K562 (cell line): ENCODE data around the gene METTL25B. TPM values are rescaled to one million over a fixed set of nuclear protein-coding genes. Genes with fewer than 3 reads are reported as not detected.

Source experiments
- ATAC-seq: fragments of 200-7000 bp; cut with Tn5 transposase; 3 replicates; pipeline ENCODE4 v1.9.1; 2020; ENCODE audit warnings: moderate library complexity
- BruUV-seq: library from RNA; stranded (reverse); fragments of 400-500 nt; replicated peaks from 2 replicates; lab custom pipeline; 2021; lab: Mats Ljungman, UMichigan
- CTCF ChIA-PET: fragments of 300-600 bp; formaldehyde crosslinking; extraction: SDS; loops from one replicate; lab custom pipeline; 2021; ENCODE audit warnings: low intra/inter-chr PET ratio; lab: Yijun Ruan, JAX
- POLR2A ChIA-PET: fragments of 300-600, 350-650 bp; sonication (Branson Sonifier 250); formaldehyde crosslinking; extraction: SDS; loops from one replicate; lab custom pipeline; 2021; ENCODE audit warnings: antibody characterized with exemption, inconsistent platforms; lab: Yijun Ruan, JAX
- DNase-seq, 4 experiments: peaks; one replicate each; pipeline versions ENCODE4 v3.0.0 to v3.0.0-alpha.2; 2011 to 2018; ENCODE audit warnings: low spot score in 3 of 4, mixed read lengths in 3 of 4; ENCODE audit errors: extremely low read depth in 1 of 4
- FAIRE-seq: peaks from 2 replicates; lab custom pipeline; 2011; peaks lifted over from hg19 to GRCh38; lab: Jason Lieb, UNC
- H2AFZ ChIP-seq: 2 replicates; pipeline ENCODE4 v1.6.0; 2011; ENCODE audit warnings: low read depth, low read length, control low read depth, inconsistent platforms
- H3K27ac ChIP-seq: fragments of 200-600 bp; 3 replicates; pipeline ENCODE4 v1.8.0; 2011; ENCODE audit warnings: low read depth, mild to moderate bottlenecking, control low read depth, inconsistent platforms, low read length, moderate library complexity, mixed read lengths; ENCODE audit errors: extremely low read depth
- H3K27me3 ChIP-seq, 2 experiments: fragments of 300-600 bp in 1 of 2; 2 replicates in 1 of 2; 3 replicates in 1 of 2; pipeline versions ENCODE4 v1.6.0 to v1.8.0; 2011; ENCODE audit warnings: inconsistent platforms in 2 of 2, low read length in 2 of 2, mild to moderate bottlenecking in 1 of 2, mixed read lengths in 1 of 2, moderate library complexity in 1 of 2; ENCODE audit not compliant: control insufficient read depth in 2 of 2, insufficient read depth in 2 of 2
- H3K36me3 ChIP-seq: fragments of 300-600 bp; 3 replicates; pipeline ENCODE4 v1.8.0; 2011; ENCODE audit warnings: mild to moderate bottlenecking, low read length, inconsistent platforms; ENCODE audit not compliant: control insufficient read depth, insufficient read depth
- H3K4me1 ChIP-seq, 2 experiments: fragments of 200-600 bp in 1 of 2; replicated peaks in 1 of 2; 2 replicates in 1 of 2; 3 replicates in 1 of 2; pipeline versions ENCODE4 v1.5.1 to v1.8.0; 2011; ENCODE audit warnings: inconsistent platforms in 2 of 2, low read length in 2 of 2, mild to moderate bottlenecking in 1 of 2, mixed read lengths in 1 of 2, moderate library complexity in 1 of 2; ENCODE audit not compliant: control insufficient read depth in 2 of 2, insufficient read depth in 2 of 2
- H3K4me2 ChIP-seq: 2 replicates; pipeline ENCODE4 v1.6.1; 2011; ENCODE audit warnings: low read length, control low read depth, inconsistent platforms, mixed read lengths; ENCODE audit not compliant: insufficient read depth
- H3K4me3 ChIP-seq: fragments of 200-600 bp; sonication (generic), shearing (Covaris generic); 2 replicates; pipeline ENCODE4 v1.5.1; 2016; ENCODE audit warnings: control low read depth, inconsistent platforms
- H3K79me2 ChIP-seq: fragments of 200-600 bp; 3 replicates; pipeline ENCODE4 v1.8.0; 2011; ENCODE audit warnings: low read length, inconsistent platforms; ENCODE audit not compliant: control insufficient read depth, insufficient read depth
- H3K9ac ChIP-seq, 2 experiments: 2 replicates each; pipeline versions ENCODE4 v1.6.0 to v1.6.1; 2011; ENCODE audit warnings: low read depth in 2 of 2, low read length in 2 of 2, control low read depth in 1 of 2, inconsistent platforms in 1 of 2, mild to moderate bottlenecking in 1 of 2, mixed read lengths in 1 of 2; ENCODE audit not compliant: insufficient read depth in 1 of 2
- H3K9me1 ChIP-seq: one replicate; pipeline ENCODE4 v1.6.0; 2011; ENCODE audit warnings: inconsistent platforms, mild to moderate bottlenecking, low read length, moderate library complexity; ENCODE audit not compliant: control insufficient read depth, insufficient read depth
- H3K9me3 ChIP-seq: replicated peaks from 2 replicates; pipeline ENCODE4 v1.5.1; 2011; ENCODE audit warnings: low read depth, low read length, inconsistent platforms; ENCODE audit not compliant: control insufficient read depth, insufficient read depth
- H4K20me1 ChIP-seq: replicated peaks from 2 replicates; pipeline ENCODE4 v1.6.1; 2011; ENCODE audit warnings: low read length, inconsistent platforms, mixed read lengths; ENCODE audit not compliant: control insufficient read depth, insufficient read depth
- ATF2 ChIP-seq: sonication (generic); formaldehyde crosslinking; IDR thresholded peaks from 2 replicates; pipeline ENCODE4 v1.8.1; 2022; ENCODE audit warnings: missing genetic modification reagents
- BACH1 ChIP-seq: fragments of 200-800 bp; sonication (Bioruptor generic); IDR thresholded peaks from 2 replicates; pipeline ENCODE4 v1.6.1; 2016; ENCODE audit warnings: missing genetic modification characterization, missing compliant biosample characterization
- DIDO1 ChIP-seq: fragments of 450-650 bp; IDR thresholded peaks from 2 replicates; pipeline ENCODE4 v1.6.1; 2016; ENCODE audit warnings: low read depth, missing biosample characterization, missing genetic modification characterization
- E2F1 ChIP-seq: sonication (generic); formaldehyde crosslinking; IDR thresholded peaks from 2 replicates; pipeline ENCODE4 v1.8.1; 2023; ENCODE audit warnings: mild to moderate bottlenecking, missing genetic modification reagents, moderate library complexity
- HLTF ChIP-seq: fragments of 450-650 bp; IDR thresholded peaks from 2 replicates; pipeline ENCODE4 v1.6.1; 2016
- HMGN3 ChIP-seq: IDR thresholded peaks from 2 replicates; pipeline ENCODE4 v1.6.1; 2011; ENCODE audit warnings: borderline replicate concordance, low read depth, mild to moderate bottlenecking, mixed read lengths, low read length; ENCODE audit not compliant: insufficient read length; ENCODE audit errors: extremely low read depth
- MTA3 ChIP-seq: fragments of 450-650 bp; formaldehyde crosslinking; IDR thresholded peaks from 2 replicates; pipeline ENCODE4 v1.6.1; 2017; ENCODE audit warnings: mild to moderate bottlenecking, borderline replicate concordance
- TBP ChIP-seq: optimal IDR thresholded peaks from 2 replicates; pipeline ENCODE3; 2011; ENCODE audit warnings: low read depth, low read length, improper control_type of control experiment
- WGBS: fragments of 100-300 bp; shearing (Covaris generic); methylation state at CpG from one replicate; pipeline ENCODE4 v1.1.6; 2016; ENCODE audit warnings: low coverage, mixed read lengths; ENCODE audit not compliant: insufficient coverage; ENCODE audit errors: missing lambda C conversion rate; 5-methylcytosine and 5-hydroxymethylcytosine counted together
- in situ Hi-C: fragments of 300-500 bp; cut with MboI; formaldehyde crosslinking; loops from 4 replicates; pipeline ENCODE4 v1.15.0; 2018; ENCODE audit warnings: inconsistent platforms, mixed read lengths
- intact Hi-C: fragments of 100-400 bp; cut with micrococcal nuclease; formaldehyde crosslinking; loops from 2 replicates; pipeline ENCODE4 v1.14.2; 2022
- polyA plus RNA-seq, 8 experiments: library from polyadenylated mRNA; depleted of rRNA in 4 of 8; stranded (reverse) in 5 of 8; unstranded in 3 of 8; fragments of >200 nt; fragmentation: Nextera tagmentation in 2 of 8; fragmentation: Illumina TruSeq in 1 of 8; extraction: Ambion mirVana in 2 of 8; extraction: Trizol in 1 of 8; gene quantifications; 2 replicates each; pipeline versions ENCODE4 v1.2.1 to v1.2.3, GENCODE V29; 2011 to 2014; ENCODE audit warnings: inconsistent platforms in 1 of 8, missing spikeins in 1 of 8
- total RNA-seq, 7 experiments: library from RNA; depleted of rRNA in 6 of 7; stranded (reverse); fragments of >200 nt in 6 of 7; fragmentation: Illumina TruSeq in 2 of 7; extraction: Trizol in 2 of 7; gene quantifications; 2 replicates each; pipeline versions ENCODE4 v1.2.1 to v1.2.3, GENCODE V29; 2011 to 2021; ENCODE audit warnings: low replicate concordance in 1 of 7

The METTL25B gene
- total and polyA plus RNA-seq, 9 of the 15 experiments (the other 6 are each of a cell fraction or from before 2014, with no cell fraction given) = 7.7 to 48.3 (median 33.1) TPM

- DNase-seq = no peak
- intact Hi-C loops = no loop called here
- 59% methylated on average over 3 of the region's 3 CpGs for WGBS
- in situ Hi-C loops = no loop called here
- Histone ChIP-seq H3K27me3 (no peaks in the 10 kb centered on the region), H4K20me1 (no peaks in the 10 kb centered on the region), H3K4me2 (no peak overlapping the region), H3K27ac (no peak overlapping the region), H2AFZ (no peak overlapping the region), H3K4me3 (no peak overlapping the region), H3K9ac (no peak overlapping the region), H3K9me1 (no peaks in the 10 kb centered on the region), H3K36me3 (peaks cover 8% of the 10 kb centered on the region; the same call in 2 of the 3 replicates), H3K79me2 (no peaks in the 10 kb centered on the region), H3K4me1 (no peaks in the 10 kb centered on the region; a peak in 1 of 5 replicates), H3K9me3 (no peaks in the 10 kb centered on the region)
- BruUV-seq = no TSS peak
- POLR2A ChIA-PET = interaction anchor here (0.7 to 4.3 kb wide), 6 partner anchors 8 to 20 kb away, joined by 3 to 21 read pairs (median 4); partner anchors contain the start of genes ISG20L2 and METTL25B
- no peak for FAIRE-seq
- ATAC-seq = no peak
- CTCF ChIA-PET = interaction anchor here (0.9 kb wide), 1 partner anchor 94 kb away, joined by 3 read pairs; no protein-coding TSS in a partner anchor
- TF ChIP-seq HMGN3 = no peak
- TF ChIP-seq HLTF = no peak
- no peak for TF ChIP-seq TBP
Measured at GRCh38 chr1:156714830-156715229, 13.4 kb upstream of the METTL25B start.

- ATAC-seq = no peak
- WGBS = 85% methylated on average over 4 of the region's 4 CpGs
- no peak overlapping the region for H2AFZ ChIP-seq
- no peak overlapping the region for H3K4me2 ChIP-seq
- no peak for FAIRE-seq
- no peak overlapping the region for H3K4me3 ChIP-seq
- CTCF ChIA-PET = no interaction called here
- no peaks in the 10 kb centered on the region for H3K9me3 ChIP-seq
- POLR2A ChIA-PET = interaction anchor here (2.8 to 4.3 kb wide), 2 partner anchors 11 kb away, joined by 12 to 21 read pairs; partner anchors contain the start of genes ISG20L2 and METTL25B
- H3K79me2 ChIP-seq = peaks cover 3% of the 10 kb centered on the region; the same call in 1 of the 3 replicates
- TF ChIP-seq ATF2 (CRISPR knock-in tag) (no peak), MTA3 (no peak), BACH1 (tag) (no peak), DIDO1 (tag) (no peak), E2F1 (CRISPR knock-in tag) (no peak)
- H3K27ac ChIP-seq = no peak overlapping the region
- H4K20me1 ChIP-seq = no peaks in the 10 kb centered on the region
- H3K27me3 ChIP-seq = no peaks in the 10 kb centered on the region
- BruUV-seq = no TSS peak
- H3K36me3 ChIP-seq = peaks cover 27% of the 10 kb centered on the region
- intact Hi-C loops (no loop called here), in situ Hi-C loops (no loop called here)
- H3K4me1 ChIP-seq = no peaks in the 10 kb centered on the region; a peak in 1 of 5 replicates
- H3K9ac ChIP-seq = no peak overlapping the region
- no peak for DNase-seq
- H3K9me1 ChIP-seq = no peaks in the 10 kb centered on the region
Measured at GRCh38 chr1:156717351-156717750, 10.9 kb upstream of the METTL25B start.
